Activated effector memory CD4-positive, alpha-beta T cell treated with Interleukin-2 at 50 U/mL for 16 hours (primary cell): Measurements from ENCODE around the gene TNF.

Experiments
- DNase-seq: peaks from one replicate; pipeline ENCODE4 v3.0.0-alpha.2; 2020

TNF gene

DNA sequence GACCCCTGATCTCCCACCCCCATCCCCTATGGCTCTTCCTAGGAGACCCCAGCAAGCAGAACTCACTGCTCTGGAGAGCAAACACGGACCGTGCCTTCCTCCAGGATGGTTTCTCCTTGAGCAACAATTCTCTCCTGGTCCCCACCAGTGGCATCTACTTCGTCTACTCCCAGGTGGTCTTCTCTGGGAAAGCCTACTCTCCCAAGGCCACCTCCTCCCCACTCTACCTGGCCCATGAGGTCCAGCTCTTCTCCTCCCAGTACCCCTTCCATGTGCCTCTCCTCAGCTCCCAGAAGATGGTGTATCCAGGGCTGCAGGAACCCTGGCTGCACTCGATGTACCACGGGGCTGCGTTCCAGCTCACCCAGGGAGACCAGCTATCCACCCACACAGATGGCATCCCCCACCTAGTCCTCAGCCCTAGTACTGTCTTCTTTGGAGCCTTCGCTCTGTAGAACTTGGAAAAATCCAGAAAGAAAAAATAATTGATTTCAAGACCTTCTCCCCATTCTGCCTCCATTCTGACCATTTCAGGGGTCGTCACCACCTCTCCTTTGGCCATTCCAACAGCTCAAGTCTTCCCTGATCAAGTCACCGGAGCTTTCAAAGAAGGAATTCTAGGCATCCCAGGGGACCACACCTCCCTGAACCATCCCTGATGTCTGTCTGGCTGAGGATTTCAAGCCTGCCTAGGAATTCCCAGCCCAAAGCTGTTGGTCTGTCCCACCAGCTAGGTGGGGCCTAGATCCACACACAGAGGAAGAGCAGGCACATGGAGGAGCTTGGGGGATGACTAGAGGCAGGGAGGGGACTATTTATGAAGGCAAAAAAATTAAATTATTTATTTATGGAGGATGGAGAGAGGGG is 1.9 kb upstream of the TNF start:
- no peak for DNase-seq

GRCh38 chr6:31574106-31575061 is 981 bp upstream of the TNF start:
- no peak for DNase-seq

DNA sequence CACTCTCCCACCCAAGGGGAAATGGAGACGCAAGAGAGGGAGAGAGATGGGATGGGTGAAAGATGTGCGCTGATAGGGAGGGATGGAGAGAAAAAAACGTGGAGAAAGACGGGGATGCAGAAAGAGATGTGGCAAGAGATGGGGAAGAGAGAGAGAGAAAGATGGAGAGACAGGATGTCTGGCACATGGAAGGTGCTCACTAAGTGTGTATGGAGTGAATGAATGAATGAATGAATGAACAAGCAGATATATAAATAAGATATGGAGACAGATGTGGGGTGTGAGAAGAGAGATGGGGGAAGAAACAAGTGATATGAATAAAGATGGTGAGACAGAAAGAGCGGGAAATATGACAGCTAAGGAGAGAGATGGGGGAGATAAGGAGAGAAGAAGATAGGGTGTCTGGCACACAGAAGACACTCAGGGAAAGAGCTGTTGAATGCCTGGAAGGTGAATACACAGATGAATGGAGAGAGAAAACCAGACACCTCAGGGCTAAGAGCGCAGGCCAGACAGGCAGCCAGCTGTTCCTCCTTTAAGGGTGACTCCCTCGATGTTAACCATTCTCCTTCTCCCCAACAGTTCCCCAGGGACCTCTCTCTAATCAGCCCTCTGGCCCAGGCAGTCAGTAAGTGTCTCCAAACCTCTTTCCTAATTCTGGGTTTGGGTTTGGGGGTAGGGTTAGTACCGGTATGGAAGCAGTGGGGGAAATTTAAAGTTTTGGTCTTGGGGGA is 754 bp downstream of the TNF start:
- no peak for DNase-seq

DNA sequence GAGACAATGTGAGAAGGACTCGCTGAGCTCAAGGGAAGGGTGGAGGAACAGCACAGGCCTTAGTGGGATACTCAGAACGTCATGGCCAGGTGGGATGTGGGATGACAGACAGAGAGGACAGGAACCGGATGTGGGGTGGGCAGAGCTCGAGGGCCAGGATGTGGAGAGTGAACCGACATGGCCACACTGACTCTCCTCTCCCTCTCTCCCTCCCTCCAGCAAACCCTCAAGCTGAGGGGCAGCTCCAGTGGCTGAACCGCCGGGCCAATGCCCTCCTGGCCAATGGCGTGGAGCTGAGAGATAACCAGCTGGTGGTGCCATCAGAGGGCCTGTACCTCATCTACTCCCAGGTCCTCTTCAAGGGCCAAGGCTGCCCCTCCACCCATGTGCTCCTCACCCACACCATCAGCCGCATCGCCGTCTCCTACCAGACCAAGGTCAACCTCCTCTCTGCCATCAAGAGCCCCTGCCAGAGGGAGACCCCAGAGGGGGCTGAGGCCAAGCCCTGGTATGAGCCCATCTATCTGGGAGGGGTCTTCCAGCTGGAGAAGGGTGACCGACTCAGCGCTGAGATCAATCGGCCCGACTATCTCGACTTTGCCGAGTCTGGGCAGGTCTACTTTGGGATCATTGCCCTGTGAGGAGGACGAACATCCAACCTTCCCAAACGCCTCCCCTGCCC is 1.7 kb downstream of the TNF start:
- peak; percentile 47 for DNase-seq

- DNase-seq = no peak
Observed at GRCh38 chr6:31577579-31577966, 2.2 kb downstream of the TNF start.

DNA sequence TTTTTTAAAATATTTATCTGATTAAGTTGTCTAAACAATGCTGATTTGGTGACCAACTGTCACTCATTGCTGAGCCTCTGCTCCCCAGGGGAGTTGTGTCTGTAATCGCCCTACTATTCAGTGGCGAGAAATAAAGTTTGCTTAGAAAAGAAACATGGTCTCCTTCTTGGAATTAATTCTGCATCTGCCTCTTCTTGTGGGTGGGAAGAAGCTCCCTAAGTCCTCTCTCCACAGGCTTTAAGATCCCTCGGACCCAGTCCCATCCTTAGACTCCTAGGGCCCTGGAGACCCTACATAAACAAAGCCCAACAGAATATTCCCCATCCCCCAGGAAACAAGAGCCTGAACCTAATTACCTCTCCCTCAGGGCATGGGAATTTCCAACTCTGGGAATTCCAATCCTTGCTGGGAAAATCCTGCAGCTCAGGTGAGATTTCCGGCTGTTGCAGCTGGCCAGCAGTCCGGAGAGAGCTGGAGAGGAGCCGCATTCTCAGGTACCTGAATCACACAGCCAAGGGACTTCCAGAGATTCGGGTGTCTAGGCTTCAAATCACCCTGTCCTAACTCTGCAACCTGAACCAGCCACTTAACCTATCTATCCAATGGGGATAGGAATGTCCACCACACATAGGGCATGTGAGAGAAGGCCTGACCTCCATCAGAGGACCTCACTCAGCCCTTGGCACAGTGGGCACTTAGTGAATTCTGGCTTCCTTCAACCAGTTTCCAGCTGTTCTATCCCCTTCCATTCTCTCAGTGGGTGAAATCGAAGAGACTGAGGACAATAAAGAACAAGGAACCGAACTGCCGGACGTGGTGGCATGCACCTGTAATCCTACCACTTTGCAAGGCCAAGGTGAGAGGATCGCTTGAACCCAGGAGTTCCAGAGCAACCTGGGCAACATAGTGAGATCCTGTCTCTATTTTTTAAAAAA is 3.1 kb downstream of the TNF start:
- no peak for DNase-seq

DNA sequence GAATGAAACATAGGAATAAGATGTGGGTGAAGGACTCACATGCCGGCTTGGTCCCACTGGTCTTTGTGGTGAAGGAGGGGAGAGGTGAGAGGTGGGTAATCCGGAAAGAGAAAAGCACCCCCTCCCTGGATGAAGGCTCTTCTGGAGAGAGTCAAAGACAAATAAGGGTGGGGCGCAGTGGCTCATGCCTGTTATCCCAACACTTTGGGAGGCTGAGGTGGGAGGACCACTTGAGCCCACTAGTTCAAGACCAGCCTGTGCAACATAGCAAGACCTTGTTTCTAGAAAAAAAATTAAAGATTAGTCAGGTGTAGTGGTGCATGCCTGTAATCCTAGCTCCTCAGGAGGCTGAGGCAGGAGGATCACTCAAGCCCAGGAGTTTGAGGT is 3.7 kb downstream of the TNF start:
- DNase-seq = no peak

- no peak for DNase-seq
Observed at GRCh38 chr6:31579546-31580437, 4.4 kb downstream of the TNF start.

GRCh38 chr6:31580438-31580740 is 5.0 kb downstream of the TNF start:
- no peak for DNase-seq

- peak; percentile 83 for DNase-seq
Observed at GRCh38 chr6:31580807-31581433, 5.6 kb downstream of the TNF start.

DNA sequence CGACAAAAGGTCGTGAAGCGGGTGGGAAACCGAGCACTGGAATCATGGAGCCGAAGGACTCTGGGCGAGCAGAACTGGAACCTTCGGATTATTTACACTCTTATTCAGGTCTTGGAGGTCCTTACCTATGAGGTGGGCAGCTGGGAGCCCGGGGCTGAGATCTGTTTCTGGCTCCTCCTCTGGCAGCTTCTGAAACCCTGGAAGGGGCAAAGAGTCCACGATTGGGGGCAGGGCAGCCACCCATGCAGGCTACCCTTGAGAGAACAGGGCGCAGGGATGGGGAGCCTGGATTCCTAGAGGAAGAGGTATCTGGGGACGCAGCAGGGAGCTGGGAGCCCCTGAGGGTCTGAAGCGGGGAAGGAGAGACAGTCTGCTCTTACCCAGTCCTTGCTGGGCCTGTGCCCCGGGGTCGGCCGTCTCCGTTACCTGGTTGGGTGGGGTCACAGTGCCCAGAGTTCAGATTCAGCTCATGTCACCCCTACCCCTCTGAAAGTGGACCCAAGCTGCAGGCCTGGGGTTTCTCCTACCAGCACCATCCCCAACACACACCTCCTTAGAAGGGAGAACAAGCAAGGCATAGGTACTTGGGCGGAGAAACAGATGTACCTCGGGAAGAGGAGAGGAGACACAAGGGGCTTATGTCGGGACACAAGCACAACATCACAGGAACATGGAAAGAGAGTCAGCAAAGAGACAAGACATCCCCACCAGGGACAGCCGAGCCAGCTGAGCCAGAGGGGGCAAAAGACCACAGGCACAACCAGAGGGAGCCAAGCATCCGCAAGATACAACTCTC is 6.3 kb downstream of the TNF start:
- no peak for DNase-seq

GRCh38 chr6:31582230-31582643 is 6.9 kb downstream of the TNF start, which contains the start of gene LTB:
TSS of gene LTB (minus strand) at chr6:31582424. CDS start at chr6:31582417, 7 bp downstream.
- DNase-seq = peak; percentile 80

- DNase-seq = no peak
Observed at GRCh38 chr6:31585491-31585890, 10.1 kb downstream of the TNF start.

- no peak for DNase-seq
Observed at GRCh38 chr6:31586008-31586407, 10.6 kb downstream of the TNF start, which contains the start of gene LST1. TSS of gene LST1 (plus strand) at chr6:31586277. CDS start at chr6:31587300, 1,023 bp downstream.

- DNase-seq = no peak
Observed at GRCh38 chr6:31586599-31587281, 11.4 kb downstream of the TNF start.

DNA sequence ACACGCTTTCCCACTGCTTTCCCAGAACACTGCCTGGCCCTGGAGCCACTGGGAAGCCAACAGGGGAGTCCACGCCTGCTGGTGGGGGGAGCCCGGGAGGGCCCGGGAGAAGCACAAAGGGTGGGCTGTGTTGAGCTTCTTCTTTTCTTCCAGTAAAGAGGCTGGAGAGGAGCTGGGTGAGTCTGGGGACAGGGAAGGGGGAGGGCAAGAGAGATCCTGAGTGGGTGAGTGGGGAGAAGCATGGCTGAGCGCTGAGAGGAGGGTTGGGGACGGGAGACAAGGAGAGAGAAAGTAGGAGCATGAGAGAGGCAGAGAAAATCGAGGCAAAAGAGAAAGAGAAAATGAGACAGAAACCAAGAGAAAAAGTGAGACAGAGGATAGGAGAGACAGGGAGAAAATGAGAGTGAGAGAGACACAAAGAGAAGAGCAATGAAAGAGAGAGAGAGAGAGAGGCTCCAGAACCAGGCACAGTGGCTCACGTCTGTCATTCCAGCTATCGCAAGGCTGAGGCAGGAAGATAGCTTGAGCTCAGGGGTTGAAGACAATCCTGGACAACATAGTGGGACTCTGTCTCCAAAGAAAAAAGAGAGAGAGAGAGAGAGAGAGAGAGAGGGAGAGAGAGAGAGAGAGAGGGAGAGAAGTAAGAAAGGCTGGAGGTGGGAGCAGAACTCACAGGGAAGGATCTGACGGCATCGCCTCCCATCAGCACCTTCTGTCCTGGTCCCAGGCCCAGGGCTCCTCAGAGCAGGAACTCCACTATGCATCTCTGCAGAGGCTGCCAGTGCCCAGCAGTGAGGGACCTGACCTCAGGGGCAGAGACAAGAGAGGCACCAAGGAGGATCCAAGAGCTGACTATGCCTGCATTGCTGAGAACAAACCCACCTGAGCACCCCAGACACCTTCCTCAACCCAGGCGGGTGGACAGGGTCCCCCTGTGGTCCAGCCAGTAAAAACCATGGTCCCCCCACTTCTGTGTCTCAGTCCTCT is 12.7 kb downstream of the TNF start:
- DNase-seq = no peak
